Measurements from ENCODE around the gene CD83.
A peak's percentile ranks its signal among the peaks of the same experiment; 100 is the strongest.
"Not testable (repeated sequence)": the region's sequence is repeated elsewhere in the genome, so short reads cannot be mapped to it uniquely, and the experiment has no call there.

Gene CD83, protein sequence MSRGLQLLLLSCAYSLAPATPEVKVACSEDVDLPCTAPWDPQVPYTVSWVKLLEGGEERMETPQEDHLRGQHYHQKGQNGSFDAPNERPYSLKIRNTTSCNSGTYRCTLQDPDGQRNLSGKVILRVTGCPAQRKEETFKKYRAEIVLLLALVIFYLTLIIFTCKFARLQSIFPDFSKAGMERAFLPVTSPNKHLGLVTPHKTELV

DNA sequence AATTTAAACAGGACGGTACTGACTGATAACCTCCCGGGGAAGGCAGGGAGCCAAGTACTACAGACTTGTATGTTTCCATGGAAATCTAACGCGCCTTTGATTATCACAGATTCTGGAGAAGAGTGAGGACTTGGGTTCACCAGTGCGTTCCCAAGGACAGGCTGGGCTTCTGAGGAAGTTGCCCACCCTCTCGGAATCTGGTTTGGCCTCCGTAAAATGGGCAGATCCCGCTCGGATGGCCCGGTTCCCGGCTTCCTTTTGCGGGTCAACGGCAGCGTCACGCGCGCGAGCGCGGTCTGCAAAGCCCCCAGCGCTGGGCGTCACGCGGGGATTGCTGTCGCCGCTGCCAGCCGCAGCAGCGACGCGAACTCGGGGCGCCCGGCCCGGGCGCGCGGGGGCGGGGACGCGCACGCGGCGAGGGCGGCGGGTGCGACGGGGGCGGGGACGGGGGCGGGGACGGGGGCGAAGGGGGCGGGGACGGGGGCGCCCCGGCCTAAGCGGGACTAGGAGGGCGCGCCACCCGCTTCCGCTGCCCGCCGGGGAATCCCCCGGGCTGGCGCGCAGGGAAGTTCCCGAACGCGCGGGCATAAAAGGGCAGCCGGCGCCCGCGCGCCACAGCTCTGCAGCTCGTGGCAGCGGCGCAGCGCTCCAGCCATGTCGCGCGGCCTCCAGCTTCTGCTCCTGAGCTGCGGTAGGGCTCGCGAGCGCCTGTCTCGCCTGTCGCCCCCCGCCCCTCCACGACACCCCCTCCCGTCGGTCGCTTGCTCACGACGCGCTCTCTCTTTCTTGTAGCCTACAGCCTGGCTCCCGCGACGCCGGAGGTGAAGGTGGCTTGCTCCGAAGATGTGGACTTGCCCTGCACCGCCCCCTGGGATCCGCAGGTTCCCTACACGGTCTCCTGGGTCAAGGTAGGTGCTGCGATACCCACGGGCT, at the start of gene CD83:
Gene CD83, plus strand, starts transcription at position 615 of the 933 bp plus-strand sequence. Its CDS starts 40 bp downstream, at position 655.
- DNase-seq = peak; percentile 43

DNA sequence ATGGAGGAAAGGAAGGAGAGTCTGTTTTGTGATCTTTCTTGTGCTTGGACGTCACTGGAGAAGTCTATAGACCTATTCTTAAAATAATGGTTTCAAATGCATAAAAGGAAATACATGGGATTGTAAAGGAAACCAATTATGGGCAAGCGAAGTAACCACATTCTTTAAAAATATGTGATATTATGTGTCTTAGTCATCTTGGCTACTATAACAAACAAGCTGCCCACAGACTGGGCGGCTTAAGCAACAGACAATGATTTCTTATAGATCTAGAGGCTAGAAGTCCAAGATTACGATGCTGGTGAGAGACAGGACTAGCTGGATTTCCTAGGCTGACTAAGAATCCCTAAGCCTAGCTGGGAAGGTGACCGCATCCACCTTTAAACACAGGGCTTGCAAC, 49.4 kb upstream of the CD83 start:
- no peak for DNase-seq

GRCh38 chr6:14068623-14069022, 48.9 kb upstream of the CD83 start:
- no peak for DNase-seq

- DNase-seq = no peak
Measured at GRCh38 chr6:14070457-14070856, 47.1 kb upstream of the CD83 start.

- DNase-seq = no peak
Measured at GRCh38 chr6:14072084-14072483, 45.5 kb upstream of the CD83 start.

GRCh38 chr6:14073561-14074354, 43.8 kb upstream of the CD83 start:
- DNase-seq = not testable (repeated sequence)

DNA sequence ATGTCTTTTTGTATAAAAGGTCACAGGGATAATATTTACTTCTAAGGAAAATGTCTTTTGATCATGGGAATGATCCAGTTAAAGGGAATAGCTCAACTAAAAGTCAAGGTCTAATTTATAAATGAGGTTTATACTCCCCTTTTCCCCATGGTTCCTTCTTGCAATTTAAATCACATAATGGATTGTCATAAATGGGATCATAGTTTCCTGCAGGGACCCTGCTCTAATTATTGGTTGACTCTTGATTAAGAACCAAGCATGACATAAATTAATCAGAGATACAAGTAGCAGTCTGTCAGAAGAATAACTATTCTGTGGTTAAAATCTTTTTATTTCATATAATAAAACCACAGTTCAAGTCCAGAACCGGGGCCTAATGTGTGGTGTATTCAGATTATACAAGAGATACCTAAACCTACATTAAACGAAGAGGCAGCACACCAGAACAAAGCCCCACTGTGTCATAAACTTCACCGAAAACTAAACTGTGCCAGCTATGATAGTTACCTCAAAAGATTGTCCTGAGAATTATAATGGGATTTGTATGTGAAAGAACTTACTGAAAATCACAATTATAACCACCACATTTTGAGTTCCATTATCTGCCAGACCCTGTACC, 43.0 kb upstream of the CD83 start:
- no peak for DNase-seq

- DNase-seq = no peak
Measured at GRCh38 chr6:14075095-14075503, 42.5 kb upstream of the CD83 start.

DNA sequence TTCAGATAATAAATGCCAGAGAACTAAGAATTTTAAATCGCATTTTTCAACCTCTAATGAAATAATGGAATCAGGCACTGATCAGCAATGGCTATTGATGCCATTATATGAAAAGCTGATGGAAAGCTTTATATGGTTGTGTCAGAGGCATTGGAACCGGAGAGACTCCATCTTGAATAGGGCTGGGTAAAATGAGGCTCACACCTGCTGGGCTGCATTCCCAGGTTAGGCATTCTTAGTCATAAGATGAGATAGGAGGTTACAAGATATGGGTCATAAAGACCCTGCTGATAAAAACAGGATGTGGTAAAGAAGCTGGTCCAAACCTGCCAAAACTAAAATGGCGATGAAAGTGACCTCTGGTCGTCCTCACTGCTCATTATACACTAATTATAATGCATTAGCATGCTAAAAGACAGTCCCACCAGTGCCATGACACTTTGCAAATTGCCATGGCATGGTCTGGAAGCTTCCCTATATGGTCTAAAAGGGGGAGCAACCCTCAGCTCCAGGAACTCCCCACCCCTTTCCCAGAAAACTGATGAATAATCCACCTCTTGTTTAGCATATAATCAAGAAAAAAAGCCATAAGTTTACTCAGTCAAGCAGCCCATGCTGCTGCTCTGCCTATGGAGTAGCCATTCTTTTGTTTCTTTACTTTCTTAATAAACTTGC, 40.2 kb upstream of the CD83 start:
- no peak for DNase-seq

- no peak for DNase-seq
Measured at GRCh38 chr6:14079433-14079832, 38.1 kb upstream of the CD83 start.

DNA sequence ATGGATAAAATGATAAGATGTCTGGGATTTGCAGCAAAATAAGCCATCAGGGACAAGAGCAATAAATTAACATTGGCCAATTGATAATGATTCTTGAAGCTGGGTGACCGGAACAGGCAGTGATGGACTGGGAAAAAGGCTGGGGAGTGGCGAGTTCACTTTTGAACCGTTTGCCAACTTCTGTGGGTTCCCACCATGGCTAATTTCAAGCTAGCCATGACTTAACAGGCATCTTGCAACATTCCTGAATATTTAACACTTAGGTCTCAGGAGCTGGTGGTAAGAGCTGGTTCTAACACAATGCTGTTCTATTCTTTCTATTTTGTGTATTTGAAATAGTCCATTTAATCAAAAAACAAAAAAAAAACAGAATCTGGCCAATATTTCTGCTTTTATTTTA, 37.6 kb upstream of the CD83 start:
- no peak for DNase-seq

DNA sequence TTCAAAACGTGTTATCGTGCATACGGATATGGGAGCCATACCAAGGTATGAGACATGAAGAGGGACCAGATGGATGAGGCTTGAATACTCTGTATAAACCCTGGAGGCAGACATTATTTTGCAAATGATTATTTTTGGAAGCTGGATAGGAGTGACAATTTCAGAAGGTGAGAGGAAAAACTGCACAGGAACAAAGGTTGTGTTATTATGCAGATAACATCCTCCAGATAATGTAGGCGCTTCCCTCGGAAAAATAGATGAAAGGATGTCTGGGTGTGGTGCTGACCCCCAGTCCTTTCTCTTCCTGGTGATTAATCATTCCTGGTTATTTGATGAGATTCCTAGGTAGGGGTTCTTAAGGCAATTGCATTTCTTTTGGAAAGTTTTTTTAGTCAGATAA, 36.4 kb upstream of the CD83 start:
- DNase-seq = no peak

DNA sequence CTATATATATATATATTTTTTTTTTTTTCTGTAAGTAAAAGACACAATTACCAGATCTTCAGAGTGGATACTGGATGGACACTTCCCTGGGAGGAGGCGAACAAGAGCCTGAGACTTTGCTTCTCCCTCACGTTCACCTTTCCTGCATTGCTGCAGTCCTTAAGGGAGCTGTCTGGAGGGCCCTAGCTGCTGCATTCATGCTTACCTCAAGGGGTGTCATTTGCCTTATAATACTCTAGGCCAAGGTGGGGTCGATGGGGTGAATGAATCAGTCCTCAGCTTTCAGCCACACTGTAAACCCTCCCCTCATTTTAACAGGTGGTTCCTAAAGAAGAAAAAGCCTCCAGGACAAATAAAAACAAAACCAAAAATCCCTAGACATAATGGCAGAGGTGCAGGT, 34.8 kb upstream of the CD83 start:
- DNase-seq = no peak

GRCh38 chr6:14083262-14083661, 34.3 kb upstream of the CD83 start:
- DNase-seq = no peak

DNA sequence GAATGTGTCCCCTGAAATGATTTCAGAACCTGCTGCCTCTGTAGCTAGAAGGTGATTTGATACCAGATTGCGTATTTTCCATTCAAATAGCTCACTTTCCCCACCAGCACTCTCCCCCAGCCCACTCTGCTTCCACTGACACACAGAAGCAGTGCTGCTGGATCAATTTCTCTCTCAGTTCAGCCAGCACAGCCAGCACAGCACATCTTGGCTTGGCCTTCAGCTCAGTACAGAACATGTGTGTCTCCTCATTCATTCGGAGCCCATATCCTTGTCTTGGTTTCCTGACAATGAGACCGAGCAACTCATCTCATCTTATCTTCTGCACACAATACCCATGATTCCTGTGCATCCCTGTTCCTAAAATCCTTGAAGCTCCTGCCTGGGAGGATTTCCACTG, 33.8 kb upstream of the CD83 start:
- DNase-seq = no peak

GRCh38 chr6:14084388-14084787, 33.2 kb upstream of the CD83 start:
- no peak for DNase-seq

DNA sequence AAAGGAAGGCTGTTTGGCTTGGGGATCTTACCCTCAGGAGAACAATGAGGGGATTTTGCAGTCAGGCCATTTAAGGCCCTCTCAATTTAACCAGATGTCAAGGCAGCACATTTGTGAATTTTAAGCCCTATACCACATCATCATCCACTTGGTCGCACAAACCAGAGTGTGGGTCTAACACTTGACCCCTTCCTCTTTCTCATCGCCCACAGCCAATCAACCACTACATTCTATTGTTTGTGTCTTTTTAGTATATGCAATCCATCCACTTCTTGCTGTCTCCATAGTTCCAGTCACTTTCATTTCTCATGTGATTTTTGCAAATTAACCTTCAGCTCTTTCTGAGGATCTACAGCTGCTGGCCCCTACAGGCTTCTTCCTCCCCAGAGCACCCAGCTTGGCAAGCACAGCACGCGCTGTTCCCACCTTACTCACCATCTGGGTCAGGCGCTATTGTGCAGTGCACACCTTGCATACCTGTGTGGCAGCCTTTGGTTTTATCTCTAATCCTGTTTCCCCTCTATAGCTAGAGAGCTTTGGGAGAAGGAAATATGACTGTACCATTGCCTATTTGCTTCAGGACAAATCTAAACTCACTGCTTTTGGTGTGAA, 32.3 kb upstream of the CD83 start:
- no peak for DNase-seq

GRCh38 chr6:14086701-14087100, 30.9 kb upstream of the CD83 start:
- DNase-seq = no peak

DNA sequence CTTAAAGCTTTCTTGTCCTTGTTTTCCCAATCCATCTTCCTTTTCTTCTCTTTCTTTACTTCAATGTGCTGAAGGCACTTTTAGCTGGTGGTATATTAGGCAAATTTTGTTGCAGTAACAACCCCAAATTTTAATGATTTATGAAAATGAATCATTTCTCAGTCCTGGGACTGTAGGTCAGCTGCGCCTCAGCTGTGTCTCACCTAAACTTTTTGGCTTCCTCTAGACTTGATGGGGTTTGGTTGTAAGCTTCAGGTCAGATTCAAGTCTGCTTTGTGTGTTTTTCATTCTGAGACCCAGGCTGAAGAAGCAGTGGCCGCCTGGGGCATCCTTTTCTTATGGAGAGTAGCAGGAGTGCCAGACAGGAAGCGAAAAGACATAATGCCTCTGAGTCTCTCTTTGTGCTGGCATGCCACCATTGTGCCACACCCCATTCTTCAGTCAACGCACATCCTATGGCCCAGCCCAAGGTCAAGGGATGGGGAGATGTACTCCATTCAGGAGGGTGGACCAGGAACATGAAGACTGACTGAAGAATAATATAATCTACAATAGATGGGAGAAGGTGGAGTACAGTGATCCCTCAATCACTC, 28.9 kb upstream of the CD83 start:
- no peak for DNase-seq

DNA sequence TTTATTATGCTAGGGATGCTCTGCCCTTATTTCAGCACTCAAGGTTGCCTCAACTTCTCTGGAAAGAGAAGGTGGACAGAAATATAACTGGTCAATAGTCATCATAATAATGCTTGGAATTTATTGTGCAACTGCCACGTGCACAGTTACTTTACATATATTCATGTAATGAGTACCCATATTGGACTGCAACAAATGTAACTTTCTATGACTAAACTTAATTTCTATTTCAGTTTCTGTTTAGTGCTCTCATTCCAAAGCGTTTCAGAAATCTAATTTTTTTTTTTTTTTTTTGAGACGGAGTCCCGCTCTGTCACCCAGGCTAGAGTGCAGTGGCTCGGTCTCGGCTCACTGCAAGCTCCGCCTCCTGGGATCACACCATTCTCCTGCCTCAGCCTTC, 28.3 kb upstream of the CD83 start:
- DNase-seq = no peak

GRCh38 chr6:14091339-14091978, 26.1 kb upstream of the CD83 start:
- no peak for DNase-seq

Measured in NCI-H526 treated with DMSO at 0.1 percent for 48 hours (cell line).